Central memory CD4-positive, alpha-beta T cell (primary cell): Measurements from ENCODE around the gene FOXG1.

Experiments
- DNase-seq: peaks from one replicate; pipeline ENCODE4 v3.0.0; 2022
- total RNA-seq, 3 experiments: gene quantifications; one replicate each; lab custom pipeline; 2026; lab: John Stamatoyannopoulos, UW

The FOXG1 gene
- total RNA-seq: 0 reads per million in 3 experiments

DNA sequence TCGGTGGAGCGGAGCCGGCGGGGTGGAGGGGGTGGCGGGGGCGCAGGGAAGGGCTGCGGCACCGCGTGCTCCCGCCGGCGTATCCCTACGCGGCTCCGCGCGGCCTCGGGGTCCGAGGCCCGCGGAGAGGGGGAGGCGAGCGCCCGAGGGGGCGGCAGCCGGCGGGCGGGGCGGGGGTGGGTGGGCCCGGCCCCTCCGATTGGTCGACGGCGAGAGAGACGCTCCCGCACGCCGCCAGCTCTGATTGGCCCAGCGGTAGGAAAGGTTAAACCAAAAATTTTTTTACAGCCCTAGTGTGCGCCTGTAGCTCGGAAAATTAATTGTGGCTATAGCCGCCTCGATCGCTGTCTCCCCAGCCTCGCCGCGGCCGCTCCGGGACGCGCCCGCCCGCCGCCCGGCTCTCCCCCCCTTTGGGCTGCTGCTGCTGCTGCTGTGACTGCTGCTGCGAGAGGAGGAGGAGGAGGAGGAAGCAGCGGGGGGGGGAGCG, at the start of gene FOXG1:
Gene FOXG1, plus strand, starts transcription at position 319 of the 487 bp plus-strand sequence. CDS start 493 bp downstream, outside the sequence.
- DNase-seq: no peak

DNA sequence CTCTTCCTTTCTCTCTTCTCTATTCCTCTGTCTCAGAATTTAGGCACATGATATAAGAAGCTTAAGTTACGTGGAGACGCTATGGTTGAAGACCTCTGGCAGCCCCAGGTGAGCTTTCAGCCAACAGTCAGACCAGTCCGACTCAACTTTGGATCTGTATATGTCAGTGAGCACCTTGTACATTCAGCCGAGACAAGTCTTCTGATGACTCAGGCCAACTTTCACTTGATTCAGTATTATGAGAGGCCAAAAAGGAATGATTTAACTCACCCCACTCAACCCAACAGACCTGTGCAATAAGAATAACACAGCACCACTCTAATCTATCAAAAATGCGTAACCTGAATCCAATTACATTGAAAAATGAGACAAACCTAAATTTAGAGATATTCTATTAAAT, 47.5 kb upstream of the FOXG1 start:
- DNase-seq: no peak

DNA sequence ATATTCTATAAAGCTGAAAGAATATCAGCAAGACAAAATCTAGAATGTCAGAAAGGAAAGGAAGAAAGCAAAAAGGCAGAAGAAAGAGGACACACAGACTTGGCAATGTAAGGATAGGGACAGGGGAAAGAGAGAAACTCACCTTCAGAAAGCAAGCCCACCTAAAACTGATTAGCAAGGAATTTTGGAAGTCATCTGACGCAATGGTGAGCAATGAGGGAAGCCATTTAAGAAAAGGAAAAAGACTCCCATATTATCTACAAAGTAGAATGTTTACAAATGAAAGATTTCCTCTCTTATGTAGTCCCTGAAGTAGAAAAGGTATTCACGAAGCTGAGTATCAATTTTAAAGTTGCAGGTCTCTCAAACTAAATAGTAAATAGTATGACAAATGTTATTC, 35.2 kb upstream of the FOXG1 start:
- no peak for DNase-seq

DNA sequence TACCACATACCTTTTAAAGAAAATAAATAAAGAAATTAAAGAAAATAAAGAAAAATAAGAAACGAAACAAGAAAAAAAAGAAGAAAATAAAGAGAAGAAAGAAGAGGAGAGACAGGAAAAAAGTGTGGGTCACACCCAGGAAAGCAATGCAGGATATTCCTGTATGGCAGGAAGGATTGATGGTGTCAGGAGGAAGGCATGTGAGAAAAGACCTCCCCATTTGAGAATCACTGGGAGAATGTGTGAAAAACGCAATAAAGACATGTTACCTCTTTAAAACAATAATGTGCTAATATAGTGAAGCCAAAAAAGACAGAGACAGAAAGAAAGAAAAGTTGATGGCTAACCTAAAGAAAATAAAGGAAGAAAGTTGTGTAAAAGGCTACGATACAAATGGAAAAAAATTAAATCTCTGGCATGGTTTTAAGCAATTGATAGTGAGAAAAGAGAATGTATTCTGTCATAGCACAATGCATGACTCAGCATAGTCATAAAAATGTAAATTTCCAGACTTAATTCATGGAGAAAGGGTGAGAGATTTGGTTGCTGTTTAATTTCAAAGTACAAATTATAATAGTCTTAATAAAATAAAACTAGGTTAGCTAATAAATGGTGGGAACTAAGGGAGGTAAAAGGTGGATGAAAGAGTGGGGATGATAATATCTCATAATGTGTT, 24.3 kb upstream of the FOXG1 start:
- no peak for DNase-seq

DNA sequence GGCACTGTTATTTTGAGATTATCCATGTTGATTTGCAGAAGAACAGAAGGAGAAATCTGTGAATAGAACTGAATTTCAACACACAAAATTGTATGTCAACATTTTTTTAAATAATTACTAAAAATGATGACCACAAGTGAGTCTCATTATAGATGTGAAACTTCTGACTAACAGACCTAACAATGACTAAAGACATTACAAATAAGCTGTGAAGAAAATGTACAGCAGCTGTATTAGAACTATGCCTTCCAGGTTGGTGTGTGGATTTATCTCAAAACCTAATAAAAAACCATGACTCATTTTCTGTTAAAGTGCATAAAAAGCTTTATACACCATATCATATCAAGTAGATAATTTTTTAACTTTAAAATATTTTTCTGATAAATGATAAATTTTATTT, 22.5 kb upstream of the FOXG1 start:
- DNase-seq: no peak

DNA sequence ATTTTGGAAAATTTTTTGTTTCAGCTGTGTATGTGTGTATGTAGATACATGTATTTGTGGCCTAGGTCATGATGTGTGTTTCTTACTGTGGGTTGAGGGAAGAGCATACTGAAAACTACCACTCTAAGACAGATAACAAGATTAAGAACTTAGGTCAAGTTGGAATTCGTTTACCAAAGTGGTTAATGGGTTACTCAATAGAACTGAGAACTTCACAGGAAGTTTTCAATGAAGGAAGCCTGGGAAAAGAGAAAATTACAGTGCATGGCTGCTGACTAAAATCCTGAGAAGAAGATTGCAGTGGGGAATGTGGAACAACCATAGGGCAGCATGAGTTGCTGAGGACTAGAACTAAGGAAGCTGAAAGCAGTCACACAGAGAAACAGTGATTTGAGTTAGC, 21.4 kb upstream of the FOXG1 start:
- DNase-seq: no peak

DNA sequence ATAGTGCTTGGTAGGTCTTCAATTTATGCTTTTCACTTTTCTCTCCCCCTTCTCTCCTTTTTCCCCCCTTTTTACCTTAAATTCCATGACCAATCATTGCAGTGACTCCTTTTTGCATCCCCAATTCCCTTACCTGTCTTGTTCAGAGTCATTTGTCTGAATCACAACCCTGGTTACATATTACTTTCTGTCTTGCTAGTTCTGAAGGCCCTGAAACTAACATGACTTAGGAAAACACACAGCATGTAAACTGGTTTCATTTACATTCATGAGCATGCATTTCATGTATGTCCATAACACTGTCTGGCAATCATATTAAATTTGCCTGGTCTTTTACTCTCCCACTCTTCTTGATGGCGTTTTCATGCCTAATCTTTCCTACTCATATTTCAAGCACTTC, 20.3 kb upstream of the FOXG1 start:
- no peak for DNase-seq

DNA sequence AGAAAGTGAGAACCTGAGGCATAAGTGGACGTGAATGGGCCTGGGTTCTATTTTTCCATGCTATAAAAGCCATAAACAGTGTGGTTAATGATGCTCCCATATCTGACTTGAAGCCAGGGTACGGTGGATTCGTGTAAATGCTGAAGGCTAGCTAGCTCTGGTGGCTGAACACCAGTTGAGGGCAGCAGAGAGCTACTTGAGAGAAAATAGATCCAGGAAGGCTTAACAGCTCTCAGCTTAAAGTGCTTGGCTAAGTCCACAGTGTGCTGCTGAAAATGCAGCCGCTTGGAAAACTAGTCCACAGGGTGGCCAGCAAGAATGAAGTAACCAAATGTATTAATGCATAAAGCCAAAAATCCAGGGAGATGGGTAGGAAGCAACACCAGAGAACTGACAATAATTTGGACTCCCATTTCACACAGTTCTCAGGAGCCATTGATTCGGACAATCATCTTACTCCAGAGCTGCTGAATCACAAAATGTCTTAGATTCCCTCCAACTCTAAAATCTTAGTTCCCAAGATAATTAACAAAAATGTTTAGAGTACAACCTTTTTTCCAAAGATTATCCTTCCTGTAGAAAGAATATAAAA, 15.0 kb upstream of the FOXG1 start:
- no peak for DNase-seq

DNA sequence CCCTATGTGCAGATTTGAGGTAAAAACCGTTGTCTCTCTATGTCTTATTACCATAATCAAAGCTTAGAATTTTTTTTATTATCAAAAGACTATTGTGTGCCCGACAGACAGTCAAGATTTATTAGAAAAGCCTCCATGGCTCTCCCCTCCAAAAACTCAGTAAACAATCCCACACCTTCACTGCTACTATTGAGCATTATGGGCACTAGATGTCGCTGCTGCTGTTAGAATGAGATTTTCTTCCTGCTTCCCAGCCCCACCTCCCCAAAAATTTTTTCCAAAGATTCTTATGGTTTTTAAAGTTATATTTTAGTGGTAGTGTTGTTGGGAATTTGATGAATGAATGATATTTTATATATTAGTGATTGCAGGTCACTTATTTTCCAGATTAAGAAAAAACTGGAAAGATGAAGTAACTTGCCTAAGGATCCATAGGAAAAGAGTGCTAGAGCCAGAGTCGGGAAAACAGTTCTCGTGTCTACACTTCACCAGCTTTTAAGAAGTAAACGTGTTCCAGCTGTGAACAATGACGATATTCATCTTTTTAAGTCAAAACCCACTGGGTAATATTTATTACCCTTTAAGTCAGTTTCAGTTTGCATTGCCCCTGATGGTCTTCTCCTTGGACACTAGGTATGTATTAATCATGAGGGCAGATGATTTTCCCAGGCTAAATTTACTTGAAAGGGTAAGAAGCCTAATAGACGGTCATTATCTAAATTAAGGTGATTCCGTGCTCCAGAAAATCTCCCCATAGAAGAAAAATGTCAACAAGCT, 12.2 kb upstream of the FOXG1 start:
- DNase-seq: no peak

DNA sequence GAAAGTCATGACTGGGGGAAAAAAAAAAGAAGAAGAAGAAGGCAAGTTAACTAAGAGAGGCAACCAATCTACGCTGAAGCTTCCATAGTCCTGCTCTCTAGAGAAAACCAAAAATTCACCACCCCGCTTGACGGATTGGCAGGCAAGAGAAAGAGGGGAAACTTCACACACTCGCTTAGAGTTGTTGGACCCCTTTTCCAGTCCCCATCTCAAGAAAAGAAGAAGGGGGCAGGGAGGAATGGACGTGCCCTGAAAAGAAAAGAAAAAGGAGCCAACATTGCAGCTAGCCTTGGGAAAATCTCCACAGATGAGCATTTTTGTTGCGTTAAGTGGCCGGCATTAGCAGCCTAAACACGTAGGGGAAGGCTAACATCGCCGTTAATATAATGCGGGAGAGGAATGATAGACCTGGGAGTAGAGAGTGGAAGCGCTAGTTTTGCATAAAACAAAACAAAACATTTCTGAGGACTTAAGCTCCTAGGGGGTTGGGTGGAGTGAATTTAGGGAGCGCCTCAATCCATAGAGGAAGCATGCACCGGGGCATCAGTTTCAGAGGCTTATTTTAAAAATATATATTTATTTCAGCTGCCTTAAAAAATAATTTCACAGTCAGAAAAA, 11.3 kb upstream of the FOXG1 start:
- DNase-seq: no peak

DNA sequence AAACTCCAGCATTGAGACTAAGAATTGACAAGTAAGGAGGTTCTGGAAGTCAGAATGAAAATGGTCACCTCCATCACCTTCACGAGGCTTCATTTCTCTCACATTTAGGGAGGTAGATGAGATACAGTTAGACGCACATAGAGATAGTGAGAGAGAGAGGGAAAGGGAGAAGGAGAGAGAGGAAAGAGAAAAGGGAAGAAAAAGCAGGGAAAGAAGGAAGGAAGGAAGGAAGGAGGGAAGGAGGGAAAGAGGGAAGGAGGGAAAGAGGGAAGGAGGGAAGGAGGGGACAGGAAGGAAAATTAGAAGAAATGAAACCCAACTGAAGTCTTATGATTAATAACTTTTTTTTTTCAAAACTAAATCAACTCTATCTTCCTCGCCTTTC, 10.7 kb upstream of the FOXG1 start:
- no peak for DNase-seq

DNA sequence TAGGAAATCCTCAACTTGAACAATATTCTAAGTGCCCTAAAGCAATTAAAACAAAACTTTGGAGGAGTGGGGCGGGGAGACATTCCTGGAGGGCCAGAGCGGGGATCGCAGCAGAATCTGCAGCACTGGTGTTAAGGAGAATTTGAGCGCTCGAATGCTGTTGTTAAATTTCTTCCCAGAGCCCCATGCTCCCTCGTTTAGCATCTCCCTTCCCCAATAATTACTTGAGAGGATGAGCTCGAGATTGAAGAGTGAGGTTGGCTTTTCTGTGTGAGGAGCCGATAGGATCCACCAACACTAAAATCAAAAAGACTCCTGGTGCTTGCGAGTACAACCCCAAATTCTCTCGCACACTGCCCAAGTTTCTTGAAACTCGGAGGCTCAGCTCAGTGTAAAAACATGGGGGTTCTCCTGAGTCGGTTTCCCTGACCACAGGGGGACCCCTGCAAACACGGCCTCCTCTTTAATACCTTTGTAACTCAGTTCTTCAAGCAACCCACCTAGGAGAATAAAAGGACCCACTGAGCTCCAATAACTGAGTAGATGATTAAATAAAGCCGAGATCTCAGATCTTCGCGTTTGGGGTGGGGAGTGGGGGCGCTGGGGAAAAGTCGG, 10.2 kb upstream of the FOXG1 start:
- no peak for DNase-seq

DNA sequence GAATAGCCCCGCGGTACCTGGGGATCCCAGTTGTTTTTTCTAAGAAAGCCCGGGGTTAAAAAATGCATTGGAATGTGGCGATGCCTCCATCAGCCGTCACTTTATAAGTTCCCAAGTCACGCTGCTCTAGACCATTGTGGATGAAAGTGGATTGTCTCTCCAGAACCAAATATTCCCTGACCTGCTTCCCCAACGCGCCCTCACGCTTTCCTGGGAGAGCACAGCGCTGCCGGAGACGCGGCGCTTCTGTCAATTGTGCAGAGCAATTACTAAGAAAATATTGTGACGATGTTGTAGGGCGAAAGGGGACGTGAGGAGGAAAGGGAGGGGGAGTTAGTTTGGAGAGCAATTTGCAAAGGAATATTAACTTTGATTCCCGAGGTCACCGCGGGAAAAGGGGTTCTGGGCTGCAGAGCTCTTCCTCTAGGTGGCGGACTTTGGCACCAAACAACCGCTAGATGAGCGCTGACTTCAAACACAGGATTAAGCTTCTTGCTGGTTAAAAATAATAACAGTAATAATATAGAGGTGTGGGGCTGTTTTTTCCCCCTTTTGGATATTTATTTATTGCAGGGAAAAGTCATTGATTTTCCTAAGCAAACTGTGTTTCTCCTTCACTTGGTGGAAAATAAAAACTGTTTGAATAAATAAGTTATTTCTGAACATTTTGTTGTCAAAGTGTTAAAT, 9.6 kb upstream of the FOXG1 start:
- no peak for DNase-seq

DNA sequence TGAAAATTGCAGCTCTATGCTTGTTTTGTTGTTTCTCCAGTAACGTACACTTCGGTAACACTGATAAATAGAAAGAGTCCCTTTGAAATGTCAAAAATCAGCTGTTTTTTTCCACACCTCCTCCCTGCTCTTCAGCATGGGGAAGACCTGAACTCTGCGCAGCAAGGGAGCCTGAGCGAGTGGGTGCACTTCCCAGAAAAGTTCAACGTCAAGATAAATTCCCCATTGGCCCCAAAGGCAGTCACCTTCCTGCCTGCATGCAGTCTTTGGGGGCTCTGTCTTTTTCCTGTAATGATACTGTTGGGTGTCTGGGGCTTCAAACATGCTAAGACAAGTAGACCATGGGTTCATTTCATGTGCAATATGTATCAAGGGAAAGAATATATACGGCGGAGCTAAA, 8.8 kb upstream of the FOXG1 start:
- DNase-seq: no peak

DNA sequence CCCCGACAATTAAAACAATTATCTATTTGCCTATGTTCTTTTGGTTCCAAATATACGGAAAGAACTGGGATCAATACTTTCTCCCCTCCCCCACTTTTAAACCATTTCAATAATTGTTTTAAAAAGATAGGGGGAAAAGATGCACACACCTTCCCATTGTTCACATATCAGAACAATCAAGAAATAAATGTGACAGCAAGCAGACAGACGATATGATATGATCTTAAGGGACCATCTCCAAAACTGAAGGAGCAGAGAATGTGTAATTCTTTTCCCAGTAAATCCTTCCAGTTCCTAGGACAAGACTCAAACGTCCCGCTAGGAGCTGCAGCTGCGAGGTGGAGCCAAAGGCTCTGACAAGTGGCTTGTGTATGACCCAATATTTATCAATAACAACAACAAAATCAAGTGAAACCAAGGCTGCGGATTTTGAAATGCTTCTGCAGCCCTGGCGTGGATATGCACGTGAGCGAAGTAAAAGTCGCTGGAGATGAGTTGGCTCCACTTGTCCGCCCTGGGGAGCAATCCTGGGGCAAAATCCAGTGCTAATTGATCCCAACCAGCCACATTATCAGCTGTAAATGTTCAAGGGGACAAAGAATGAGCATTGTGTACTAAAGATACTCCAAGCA, 8.2 kb upstream of the FOXG1 start:
- DNase-seq: no peak

DNA sequence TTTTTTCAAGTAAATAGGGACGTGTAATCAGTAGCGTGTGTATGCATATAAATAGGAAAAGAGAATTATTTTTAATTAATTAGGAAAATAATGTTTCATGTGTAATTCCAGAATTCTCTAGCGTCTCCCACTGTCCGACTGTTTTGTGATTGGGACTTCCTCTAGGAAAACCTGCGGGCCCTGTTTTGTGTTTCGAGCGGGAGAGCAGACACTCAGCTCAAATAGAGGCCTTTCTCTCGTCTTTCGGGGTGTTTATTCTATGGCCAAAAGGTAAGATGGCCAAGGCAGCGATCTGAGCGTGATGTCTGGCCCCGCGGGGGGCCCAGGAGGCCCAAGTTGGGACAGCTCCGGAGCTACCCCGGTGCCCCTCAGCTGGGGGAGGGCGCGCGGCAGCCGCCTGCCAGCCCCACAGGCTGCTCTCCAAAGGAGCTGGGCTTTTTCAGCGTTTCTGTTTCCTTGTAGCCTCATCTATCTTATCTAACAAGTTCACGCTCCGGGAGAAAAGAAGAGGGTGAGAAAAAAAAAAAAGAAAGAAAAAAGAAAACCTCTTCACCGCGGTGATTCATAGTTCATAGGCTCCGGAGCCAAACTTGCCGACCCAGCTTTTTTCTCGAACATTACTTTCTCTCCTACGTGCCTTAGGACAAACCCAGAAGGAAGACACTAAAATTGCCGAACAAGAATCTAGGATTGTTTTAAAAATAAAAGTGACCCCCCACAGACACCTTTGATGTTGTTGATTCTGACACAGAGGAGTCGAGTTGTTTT, 7.5 kb upstream of the FOXG1 start:
- no peak for DNase-seq

DNA sequence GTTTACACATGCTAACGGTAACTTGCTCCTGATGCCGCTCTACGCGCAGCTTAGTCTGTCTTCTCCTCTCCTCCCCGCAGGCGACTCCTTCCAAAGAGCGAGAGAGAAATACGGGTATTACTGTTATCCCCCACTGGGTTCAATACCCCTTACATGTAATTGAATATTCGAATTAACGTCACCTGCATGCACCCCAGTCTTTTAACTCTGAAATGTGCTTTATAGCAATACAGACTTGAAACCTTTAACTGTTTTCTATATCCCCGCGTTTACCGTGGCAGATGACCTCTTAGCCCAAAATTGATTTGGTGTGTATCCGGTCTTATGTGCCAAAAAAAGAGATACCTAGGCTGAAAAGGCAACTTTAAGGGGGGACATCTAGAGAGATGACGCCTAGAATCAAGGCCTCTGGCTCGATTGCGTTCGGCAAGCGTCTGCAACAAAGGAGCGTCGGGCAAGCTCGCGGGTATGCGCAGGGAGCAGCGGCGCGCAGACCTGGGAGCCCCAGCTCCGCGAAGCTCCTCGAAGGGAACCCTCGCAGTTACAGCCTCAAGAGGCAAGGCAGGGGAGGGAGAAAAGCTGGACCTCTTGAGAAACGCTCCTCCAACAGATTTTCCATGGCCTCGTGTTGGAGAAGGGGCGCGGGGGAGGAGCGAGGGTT, 6.8 kb upstream of the FOXG1 start:
- no peak for DNase-seq

DNA sequence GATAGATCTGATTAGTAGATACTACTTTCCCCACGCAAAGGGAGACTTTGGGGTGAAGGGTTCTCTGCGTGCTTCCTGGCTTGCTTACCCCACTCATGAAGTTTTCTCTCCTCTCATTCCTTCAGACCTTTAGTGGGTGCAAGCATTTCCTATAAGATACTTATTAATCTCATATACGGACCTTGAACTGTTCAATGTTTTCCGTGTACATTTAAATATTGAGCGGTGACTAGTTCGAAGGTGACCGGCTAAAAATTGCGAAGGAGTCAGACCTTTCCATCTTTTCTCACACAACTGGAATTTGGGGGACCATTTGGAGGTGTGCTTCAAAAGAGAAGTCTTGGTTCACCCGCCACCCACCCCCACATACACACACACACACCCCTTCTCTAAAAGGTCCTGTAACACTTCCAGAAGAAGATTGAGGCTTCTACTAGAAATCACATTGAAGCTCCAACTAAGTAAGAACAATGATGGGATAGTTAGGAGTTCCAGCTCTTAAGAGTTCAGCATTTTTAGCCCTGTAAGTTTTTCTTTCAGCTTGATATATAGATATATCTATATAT, 6.1 kb upstream of the FOXG1 start:
- DNase-seq: no peak

DNA sequence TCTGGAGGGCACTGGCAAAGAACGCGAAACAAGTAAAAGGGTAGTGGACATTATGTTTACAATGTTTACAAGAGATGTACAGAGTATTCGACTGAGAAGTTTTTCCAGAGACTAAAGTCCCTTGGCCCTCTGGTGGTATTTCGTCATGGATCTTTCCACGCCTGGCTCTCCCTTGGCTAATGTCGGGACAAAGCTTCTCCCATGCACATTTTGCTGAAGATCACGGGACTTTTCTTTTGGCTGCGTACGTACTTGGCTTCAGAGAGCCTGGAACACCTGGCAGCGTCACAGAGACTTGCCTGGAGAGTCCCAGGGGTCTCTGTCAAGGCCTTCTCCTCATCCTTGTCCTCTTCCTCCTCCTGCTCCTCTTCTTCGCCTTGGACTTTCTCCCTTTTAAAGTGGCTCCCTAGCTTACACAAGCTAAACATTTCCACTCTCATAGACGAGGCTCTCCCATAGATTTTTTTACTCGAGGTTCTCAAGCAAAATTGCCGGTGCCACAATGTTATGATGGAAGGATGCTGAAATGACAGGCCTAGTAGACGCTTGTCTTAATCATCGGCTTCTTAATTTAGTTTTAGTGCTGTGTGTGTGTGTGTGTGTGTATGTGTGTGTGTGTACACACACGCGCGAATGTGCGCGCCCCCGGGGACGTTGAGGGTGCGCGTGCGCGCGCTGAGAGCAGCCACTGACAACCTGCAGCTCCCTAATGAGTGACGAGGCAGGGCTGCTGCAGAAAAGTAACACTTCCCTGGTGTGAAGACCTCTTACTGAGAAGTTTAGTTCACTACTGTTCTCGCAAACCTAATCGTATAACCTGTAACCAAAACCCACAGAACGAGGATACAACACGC, 4.9 kb upstream of the FOXG1 start:
- DNase-seq: no peak
